Astrocyte of the spinal cord (primary cell): ENCODE results near the gene POLR3B.

Experiments used
- DNase-seq: peaks from one replicate; pipeline ENCODE4 v3.0.0; 2011; ENCODE audit warnings: low read depth, low spot score
- H3K4me3 ChIP-seq: 2 replicates; pipeline ENCODE4 v1.5.1; 2011; ENCODE audit warnings: low read depth, mild to moderate bottlenecking, low read length, moderate library complexity
- in situ Hi-C: cut with HindIII; loops from 2 replicates; pipeline ENCODE4 v1.10.0; 2017; ENCODE audit warnings: low sequenced_read_pairs
- TF ChIP-seq, protein P1 (sequence below): IDR thresholded peaks from 2 replicates; pipeline ENCODE4 v1.5.1; 2012; ENCODE audit warnings: low read depth, mild to moderate bottlenecking, low read length, inconsistent platforms

The POLR3B gene

DNA sequence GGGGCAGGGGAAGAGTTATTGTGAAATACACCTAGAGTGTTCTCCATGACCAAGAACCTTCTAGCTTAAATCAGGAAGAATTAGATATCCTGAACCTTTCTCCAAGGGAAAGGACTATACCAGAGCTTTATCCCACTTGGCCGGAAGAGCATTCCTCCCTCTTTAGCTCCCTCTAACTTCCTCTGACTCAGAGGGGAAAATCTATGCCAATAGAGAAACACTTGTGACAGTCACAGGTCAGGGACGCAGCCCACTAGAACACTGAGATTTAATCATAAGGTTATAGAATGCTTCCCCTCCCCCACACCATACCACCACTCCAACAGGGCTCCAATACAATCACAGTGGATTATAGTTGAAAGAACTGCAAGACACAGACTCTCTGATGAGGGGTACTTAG, 169.8 kb downstream of the POLR3B start:
- no peak for DNase-seq
- in situ Hi-C loops = no loop called here
- TF ChIP-seq, protein P1, sequence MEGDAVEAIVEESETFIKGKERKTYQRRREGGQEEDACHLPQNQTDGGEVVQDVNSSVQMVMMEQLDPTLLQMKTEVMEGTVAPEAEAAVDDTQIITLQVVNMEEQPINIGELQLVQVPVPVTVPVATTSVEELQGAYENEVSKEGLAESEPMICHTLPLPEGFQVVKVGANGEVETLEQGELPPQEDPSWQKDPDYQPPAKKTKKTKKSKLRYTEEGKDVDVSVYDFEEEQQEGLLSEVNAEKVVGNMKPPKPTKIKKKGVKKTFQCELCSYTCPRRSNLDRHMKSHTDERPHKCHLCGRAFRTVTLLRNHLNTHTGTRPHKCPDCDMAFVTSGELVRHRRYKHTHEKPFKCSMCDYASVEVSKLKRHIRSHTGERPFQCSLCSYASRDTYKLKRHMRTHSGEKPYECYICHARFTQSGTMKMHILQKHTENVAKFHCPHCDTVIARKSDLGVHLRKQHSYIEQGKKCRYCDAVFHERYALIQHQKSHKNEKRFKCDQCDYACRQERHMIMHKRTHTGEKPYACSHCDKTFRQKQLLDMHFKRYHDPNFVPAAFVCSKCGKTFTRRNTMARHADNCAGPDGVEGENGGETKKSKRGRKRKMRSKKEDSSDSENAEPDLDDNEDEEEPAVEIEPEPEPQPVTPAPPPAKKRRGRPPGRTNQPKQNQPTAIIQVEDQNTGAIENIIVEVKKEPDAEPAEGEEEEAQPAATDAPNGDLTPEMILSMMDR = no peak
- H3K4me3 ChIP-seq = no peak overlapping the region

GRCh38 chr12:106541201-106541600, 183.7 kb downstream of the POLR3B start:
- TF ChIP-seq, protein P1 = no peak
- in situ Hi-C loops = no loop called here
- no peak overlapping the region for H3K4me3 ChIP-seq
- DNase-seq = no peak

DNA sequence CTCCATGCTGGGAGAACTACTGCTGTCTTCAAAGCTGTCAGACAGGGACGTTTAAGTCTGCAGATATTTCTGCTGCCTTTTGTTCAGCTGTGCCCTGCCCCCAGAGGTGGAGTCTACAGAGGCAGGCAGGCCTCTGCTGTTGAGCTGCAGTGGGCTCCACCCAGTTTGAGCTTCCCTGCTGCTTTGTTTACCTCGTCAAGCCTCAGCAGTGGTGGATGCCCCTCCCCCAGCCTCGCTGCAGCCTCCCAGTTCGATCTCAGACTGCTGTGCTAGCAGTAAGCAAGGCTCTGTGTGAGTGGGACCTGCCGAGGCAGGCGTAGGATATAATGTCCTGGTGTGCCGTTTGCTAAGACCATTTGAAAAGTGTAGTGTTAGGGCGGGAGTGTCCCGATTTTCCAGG, 193.9 kb downstream of the POLR3B start:
- in situ Hi-C loops = no loop called here
- DNase-seq = no peak

DNA sequence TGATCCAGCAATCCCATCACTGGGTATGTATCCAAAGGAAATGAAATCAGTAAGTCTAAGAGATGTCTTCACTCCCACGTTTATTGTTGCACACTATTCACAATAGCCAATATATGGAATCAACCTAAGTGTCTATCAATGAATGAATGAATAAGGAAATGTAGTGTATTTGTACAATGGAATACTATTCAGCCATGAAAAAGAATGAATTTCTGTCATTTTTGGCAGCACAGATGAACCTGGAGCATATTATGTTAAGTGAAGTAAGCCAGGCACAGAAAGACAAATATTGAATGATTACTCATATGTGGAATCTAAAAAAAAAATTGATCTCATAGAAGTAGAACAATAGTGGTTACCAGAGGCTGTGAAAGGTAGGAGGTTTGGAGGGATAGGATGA, 194.7 kb downstream of the POLR3B start:
- DNase-seq = no peak
- no peak overlapping the region for H3K4me3 ChIP-seq
- in situ Hi-C loops = no loop called here
- TF ChIP-seq, protein P1 = no peak

More for the DNA sequence above, 193.9 kb downstream of the POLR3B start:
- TF ChIP-seq, protein P1 = no peak
- H3K4me3 ChIP-seq = no peak overlapping the region
